Tongue (tissue), 2 donors: ENCODE results near the gene RAB6A. TPM values are rescaled to one million over a fixed set of nuclear protein-coding genes. Genes with fewer than 3 reads are reported as not detected.
"Not testable (repeated sequence)": the region's sequence is repeated elsewhere in the genome, so short reads cannot be mapped to it uniquely, and the experiment has no call there.

Source experiments
- DNase-seq: peaks from one replicate; pipeline ENCODE4 v3.0.0-alpha.2; 2015
- total RNA-seq: library from RNA; depleted of rRNA; stranded (reverse); fragments of >200 nt; gene quantifications from one replicate; pipeline ENCODE4 v1.2.3, GENCODE V29; 2014

Gene RAB6A
- total RNA-seq: 158 TPM

DNA sequence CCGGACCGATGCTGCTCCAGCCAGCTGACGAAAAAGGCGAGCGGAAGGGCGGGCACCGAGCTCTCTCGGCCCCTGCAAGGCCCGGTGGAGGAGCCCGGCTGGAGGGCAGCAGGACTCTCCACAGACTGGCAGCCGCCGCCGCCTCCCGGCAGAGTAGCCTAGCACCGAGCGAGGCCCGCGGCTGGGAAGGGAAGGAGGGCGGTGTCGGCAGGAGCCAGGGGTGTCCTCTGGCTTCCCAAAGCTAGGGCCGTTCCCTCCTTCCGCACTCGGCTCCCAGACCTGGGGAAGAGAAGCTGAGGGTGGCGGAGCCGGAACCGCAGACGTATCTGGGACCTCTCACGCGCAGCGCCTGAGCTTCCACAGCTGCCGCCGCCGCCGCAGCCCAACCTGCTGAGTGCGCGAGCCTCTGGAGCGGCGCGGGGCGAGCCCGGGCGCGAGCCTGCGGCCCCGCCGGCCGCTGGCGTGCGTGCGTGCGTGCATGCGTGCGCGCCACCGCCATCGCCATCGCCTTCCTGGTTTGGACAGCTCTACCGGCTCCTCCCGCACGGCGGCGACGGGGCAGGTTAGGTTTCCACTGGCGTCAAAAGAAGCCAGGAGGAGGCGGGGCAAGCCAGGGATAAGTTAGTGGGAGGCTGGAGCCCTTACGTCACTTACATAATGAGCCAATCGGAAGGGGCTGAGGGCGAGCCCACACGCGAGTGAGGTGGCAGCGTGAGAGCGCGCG lies at the start of gene RAB6A:
Gene RAB6A (minus strand): TSS at position 396 of the 724 bp plus-strand sequence. CDS start 439 bp downstream, outside the sequence.
- peak; percentile 100 for DNase-seq

GRCh38 chr11:73810637-73811036 lies 49.8 kb upstream of the RAB6A start:
- DNase-seq: no peak

- no peak for DNase-seq
These were observed 47.2 kb upstream of the RAB6A start for GRCh38 chr11:73808052-73808451.

DNA sequence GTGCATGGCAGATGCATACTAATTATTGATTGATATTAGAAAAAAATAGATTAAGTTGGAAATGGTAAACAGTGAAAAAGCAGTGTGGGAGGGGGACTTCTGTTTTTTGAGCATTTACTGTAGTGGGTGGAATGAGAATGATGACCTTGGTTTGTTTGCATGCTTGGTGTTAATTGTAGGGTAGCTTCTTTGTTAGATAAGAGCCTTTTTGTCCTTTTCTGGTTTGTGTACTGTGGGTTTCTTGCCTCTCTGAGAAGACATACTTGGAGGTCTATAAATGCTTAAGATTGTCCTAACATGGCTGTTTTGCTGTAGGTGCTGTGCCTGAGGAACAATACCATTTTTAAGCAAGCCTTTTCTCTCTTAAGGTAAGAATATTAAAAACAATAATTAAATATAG lies 43.8 kb upstream of the RAB6A start:
- no peak for DNase-seq

DNA sequence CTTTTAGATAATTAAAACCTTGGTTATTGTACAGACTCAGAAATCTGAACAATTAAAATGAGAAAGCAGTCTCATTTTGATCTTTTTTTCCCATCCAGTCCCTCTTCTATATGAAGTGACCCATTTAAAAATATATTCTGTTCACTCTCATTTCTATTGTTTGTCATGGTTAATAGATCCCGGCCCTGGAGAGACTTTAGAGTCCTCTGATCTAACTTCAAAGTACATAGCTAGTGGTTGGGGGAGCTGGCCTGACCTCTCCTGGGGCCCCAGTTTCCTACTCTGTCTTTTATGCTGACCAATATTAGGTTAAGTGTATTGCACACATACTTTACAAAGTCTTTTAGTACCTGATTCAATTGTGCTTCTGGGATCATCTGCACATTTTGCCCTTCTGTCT lies 40.3 kb upstream of the RAB6A start:
- no peak for DNase-seq

DNA sequence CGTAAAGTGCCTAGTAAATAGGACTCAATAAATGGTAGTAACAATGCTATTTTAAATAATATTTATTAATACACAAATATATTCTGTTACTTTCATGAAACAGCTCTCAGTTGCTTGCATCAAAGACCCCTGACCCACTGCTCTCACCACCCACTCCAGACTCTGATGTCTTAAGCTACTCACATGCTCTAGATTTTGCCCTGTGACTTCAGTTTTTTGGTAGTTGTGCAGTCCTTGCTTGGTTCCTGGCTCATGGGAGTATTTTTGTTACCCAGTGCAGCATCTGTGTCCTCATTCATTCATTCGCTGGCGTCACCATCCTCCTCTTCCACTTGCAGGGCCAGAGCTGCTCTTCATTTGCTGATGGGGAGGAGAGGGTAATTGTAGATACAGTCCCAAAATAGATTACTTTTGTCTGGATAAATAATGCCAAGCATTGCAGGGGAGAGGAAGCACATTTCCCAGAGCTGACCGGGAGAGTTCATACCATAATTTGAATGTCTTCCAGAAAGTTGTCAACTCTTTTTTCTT lies 39.5 kb upstream of the RAB6A start:
- DNase-seq: no peak

DNA sequence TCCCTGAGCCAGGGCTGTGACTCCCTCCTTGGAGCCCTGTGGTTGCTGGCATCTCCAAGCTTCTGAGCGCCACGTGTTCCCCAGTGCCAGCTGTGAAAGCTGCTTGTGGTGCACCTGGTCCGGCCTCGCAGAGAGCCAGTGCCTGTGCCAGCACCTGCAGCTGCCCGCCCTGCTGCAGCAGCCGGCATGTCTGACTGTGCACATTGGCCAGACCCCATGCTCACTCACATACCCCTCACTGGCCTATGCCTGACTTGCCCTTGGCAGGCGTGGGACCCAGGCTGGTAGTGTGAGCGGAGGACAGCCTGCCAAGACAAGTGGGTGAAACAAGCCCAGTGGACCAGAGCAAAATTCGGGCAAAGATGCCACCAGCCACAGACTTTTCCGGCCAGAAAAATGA lies 36.6 kb upstream of the RAB6A start:
- DNase-seq: peak; percentile 61

DNA sequence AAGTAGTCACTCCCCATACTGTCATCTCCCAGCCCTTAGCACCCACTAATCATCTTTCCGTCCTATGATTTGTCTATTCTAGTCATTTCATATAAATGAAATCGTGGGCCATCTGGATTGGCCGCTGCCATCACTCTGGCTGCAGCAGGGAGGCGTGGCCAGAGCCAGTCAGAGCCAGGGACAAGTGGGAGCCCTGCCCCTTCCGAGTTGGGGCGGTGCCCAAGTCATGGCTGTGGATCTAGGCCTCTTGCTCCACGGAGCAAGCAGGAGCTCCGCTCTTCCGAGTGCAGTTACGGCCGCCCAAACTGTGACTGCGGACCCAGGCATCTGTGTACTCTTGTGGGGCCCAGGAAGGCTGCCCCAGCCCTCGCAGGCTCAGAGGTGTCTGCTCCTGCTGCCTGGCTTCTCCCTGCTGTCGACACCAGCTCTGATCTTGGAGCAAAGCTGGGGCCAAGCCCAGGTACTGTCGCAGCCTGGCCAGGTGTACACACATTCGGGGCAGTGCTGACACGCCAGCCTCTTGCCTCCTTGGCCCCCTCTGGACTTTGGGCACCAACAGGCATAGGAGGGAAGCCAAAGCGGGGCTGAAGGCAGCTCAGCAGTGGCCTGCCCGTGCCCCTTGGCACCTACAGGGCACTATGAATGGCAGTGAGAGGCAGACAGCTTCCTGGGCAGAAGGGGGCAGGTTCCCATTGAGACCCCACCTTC lies 35.2 kb upstream of the RAB6A start:
- DNase-seq: no peak

DNA sequence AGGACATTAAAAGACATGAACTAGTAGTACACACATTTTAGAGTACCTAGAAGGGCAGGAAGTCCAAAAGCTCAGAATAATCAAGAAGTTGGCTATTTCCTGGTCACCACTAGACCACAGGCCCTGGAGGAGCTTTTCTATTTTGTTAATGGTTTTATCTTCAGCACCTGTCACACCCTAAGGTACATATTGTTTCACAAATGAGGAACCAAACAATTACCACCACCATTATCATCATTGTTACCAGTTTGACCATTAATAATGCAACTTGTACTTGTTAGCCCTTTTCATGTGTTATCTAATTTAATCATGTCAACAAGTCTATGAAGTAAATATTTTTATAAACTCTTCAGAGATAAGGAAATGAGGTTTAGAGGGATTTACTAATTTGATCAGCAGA lies 31.7 kb upstream of the RAB6A start:
- DNase-seq: no peak

GRCh38 chr11:73789279-73789670 lies 28.4 kb upstream of the RAB6A start:
- no peak for DNase-seq

DNA sequence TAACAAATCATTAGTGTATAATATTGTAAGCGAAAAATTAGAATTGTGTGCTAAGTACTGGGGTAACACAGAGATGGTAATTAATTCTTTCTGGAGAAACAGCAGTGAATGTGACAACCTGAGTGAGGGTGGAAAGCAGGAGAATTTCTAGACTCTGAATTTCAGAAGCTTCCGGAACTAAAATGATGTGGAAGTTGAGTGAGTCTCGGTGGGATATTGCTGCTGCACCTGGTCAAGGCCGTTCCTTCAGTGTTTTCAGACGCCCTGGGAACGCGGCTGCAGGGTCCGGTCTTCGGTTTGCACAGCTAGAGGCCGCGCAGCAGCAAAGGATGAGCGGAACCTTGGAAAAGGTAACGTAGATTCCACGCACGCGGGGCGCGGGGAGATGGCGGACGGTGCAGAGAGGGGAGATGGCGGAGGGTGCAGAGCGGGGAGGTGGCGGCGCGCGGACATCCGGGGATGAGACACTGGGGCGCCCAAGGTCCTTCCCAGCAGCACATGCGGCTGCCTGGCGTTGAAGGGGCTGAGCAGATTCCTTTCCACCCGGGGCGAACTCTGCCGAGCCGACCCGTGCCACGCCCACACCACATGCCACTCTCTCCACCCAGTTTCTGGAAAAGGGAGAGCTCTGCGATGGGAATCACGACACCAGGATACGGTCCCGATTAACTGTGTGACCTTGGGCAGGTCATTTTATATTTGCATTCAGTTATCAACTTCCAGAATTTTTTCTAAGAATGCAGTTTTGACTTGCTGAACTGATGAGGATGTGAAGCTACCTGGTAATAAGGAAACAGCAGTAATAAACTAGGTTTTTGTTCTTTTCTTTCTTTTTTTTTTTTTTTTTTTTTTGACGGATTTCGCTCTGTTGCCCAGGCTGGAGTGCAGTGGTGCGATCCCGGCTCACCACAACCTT lies 27.0 kb upstream of the RAB6A start, which contains the start of gene MRPL48:
Gene MRPL48 (plus strand): TSS at position 232 of the 916 bp plus-strand sequence. CDS start 98 bp downstream, at position 330.
- DNase-seq: peak; percentile 96

GRCh38 chr11:73787051-73787642 lies 26.3 kb upstream of the RAB6A start:
- no peak for DNase-seq

DNA sequence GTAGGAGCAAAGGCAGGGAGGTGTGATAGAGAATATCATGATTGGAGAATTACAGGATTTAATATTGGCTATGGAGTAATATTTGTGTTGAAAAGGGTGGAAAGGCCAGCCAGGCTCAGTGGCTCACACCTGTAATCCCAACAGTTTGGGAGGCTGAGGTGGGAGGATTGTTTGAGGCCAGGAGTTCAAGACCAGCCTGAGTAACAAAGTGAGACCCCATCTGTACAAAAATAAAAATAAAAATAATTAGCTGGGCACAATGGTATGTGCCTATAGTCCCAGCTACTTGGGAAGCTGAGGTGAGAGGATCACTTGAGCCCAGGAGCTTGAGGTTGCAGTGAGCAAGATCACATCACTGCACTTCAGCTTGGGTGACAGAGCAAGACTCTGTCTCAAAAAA lies 24.6 kb upstream of the RAB6A start:
- not testable (repeated sequence) for DNase-seq

- DNase-seq: no peak
These were observed 23.9 kb upstream of the RAB6A start for GRCh38 chr11:73784734-73785133.

GRCh38 chr11:73784080-73784634 lies 23.3 kb upstream of the RAB6A start:
- DNase-seq: no peak

DNA sequence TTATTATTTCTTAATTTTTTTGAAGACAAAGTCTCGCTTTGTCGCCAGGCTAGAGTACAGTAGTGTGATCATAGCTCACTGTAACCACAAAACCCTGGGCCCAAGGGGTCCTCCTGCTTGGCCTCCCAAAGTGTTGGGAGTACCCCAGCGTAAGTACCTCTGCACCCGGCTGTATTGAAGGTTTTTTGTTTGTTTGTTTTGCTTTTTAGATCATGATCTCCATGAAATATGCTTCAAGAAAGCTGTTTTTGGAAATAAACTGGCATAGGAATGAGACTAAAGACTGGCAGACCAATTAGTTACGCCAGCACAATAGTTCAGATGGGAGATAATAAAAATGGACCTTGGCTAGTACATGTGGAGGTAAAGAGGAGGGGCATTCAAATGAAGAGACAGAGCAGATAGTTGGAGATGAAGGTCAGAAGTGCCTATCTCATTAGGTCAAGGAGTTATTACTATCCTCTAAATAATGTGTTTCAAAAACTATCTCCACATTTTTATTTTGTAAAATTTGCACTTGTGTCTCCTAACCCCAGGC lies 22.7 kb upstream of the RAB6A start:
- no peak for DNase-seq

- no peak for DNase-seq
These were observed 20.4 kb upstream of the RAB6A start for GRCh38 chr11:73781303-73781702.

DNA sequence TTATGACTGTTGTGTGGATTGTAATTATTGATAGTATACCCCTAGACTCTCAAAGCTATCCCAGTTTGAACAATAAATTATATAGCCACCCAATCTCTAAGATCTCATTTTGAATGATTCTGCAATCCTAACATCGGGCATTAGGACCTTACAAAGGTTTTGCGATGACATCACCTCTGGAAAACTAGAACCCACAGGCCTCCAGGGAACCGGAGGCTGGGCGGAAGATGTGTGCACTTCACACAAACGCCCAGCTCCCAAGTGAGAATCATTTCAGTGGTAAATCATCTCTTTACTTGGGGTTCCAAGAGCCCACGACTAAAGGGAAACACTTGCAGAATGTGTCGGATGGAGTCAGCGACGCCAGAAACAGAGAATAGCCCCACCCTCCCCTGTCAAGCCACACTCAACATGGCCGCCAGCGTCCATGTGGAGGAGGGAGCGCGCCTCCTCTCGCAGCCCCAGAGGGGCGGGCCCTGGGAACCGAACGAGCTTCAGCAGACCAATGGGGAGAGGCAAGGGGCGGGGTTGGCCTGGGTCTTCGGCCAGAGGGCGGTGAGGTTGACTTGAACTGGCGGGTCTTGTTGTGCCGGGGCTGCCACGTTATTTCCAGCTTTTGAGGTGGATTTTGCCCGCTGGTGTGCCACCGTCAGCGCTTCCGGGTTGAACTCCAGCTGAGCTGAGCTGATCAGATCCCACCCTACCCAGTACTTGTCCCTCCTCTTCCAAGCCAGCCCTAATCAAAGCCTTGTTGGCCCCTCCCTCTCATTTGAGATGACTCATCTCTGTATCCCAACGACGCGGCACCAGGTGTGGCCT lies 18.4 kb upstream of the RAB6A start:
- peak; percentile 99 for DNase-seq

- not testable (repeated sequence) for DNase-seq
These were observed 9.9 kb upstream of the RAB6A start for GRCh38 chr11:73770811-73771210.

GRCh38 chr11:73766763-73767162 lies 5.9 kb upstream of the RAB6A start:
- no peak for DNase-seq
